Subcutaneous adipose tissue (tissue), 4 donors: ENCODE measurements around the gene UGP2. TPM values are rescaled to one million over a fixed set of nuclear protein-coding genes. Genes with fewer than 3 reads are reported as not detected.

Experiments used
- CTCF ChIP-seq: fragments of 450-650 bp; IDR thresholded peaks from one replicate; pipeline ENCODE4 v1.5.1; 2016; ENCODE audit warnings: low read depth, mild to moderate bottlenecking, control low read depth, antibody characterized with exemption, moderate library complexity
- total RNA-seq, 4 donors: library from RNA; depleted of rRNA; stranded (reverse); fragments of >200 nt; gene quantifications; one replicate each; pipeline ENCODE4 v1.1.0, GENCODE V29; 2016

Gene UGP2
- total RNA-seq, 4 donors from 2014 or later, result 176 to 404 (median 321) TPM

GRCh38 chr2:63822478-63822877, 19.2 kb upstream of the UGP2 start:
- TF ChIP-seq CTCF, result no peak

DNA sequence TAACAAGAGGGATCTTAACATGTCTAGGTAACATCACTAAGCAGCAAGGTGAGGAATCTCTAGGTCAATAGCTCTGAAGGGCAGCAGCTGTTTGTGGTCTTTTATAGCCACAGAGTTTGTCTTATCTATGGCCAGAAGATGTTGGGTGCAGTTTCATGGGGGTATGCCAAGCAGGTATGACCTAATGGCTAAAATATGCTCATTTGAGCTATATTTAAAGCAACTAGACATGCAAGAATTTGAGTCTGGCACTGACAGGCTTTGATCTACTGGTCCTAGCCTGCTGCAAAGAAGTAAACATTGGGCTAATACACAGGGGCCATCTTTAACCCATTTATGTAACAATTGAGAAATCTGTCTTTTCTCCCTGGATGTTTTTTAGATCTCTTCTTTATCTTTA, 13.9 kb upstream of the UGP2 start:
- TF ChIP-seq CTCF, result no peak

DNA sequence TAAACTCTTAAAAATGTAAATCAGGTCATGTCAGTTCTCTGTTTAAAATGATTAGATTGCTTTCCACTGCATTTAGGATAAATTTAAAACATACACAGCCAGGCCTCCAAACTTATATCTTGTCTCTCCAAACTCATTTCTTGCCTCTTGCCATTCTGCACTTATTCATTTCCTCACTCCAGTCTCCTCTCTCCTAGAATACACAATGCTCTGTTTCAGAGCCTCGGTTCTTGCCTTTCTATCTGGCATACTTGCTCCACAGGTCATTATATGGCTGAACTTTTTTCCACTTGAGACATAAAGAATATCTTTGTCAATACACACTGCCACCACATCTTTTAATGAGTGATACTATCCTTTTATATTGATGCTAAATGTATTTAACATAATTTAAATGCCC, 10.5 kb upstream of the UGP2 start:
- TF ChIP-seq CTCF, result no peak

DNA sequence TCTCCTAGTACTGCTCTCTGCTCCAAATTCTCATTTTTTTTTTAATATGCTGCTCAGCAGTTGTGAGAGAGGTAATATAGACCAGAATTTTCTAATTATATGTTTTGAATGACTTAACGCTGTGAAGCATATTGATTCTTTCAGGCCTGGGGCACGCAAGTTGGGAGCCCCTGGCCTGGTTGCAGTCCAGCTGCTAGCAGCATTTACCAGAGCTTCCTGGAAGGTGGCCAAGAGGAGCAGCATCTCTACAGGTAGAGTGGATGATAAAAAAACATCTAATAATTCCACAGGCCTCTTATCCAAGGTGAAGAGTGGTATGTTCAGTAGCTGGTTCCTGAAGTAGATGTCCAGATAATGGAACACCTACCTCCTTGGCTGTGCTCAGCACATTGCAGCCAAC, 7.3 kb upstream of the UGP2 start:
- TF ChIP-seq CTCF, result no peak

- TF ChIP-seq CTCF, result no peak
Measured at GRCh38 chr2:63837036-63837594, 4.6 kb upstream of the UGP2 start.

- TF ChIP-seq CTCF, result no peak
Measured at GRCh38 chr2:63840081-63840784, 1.5 kb upstream of the UGP2 start.

GRCh38 chr2:63840785-63841253, 877 bp upstream of the UGP2 start:
- no peak for TF ChIP-seq CTCF
